H1 (cell line): ENCODE data around the gene MYH13.

Source experiments
- ASH2L ChIP-seq: fragments of 200-600, 300-600 bp; sonication (generic); IDR thresholded peaks from one replicate; pipeline ENCODE4 v1.7.1; 2017; ENCODE audit warnings: low read length
- CHD7 ChIP-seq: fragments of 300-600 bp; sonication (generic); IDR thresholded peaks from 2 replicates; pipeline ENCODE4 v1.7.1; 2012; ENCODE audit warnings: low read length, moderate library complexity, mild to moderate bottlenecking, inconsistent platforms; ENCODE audit not compliant: insufficient replicate concordance
- CTCF ChIP-seq, 3 experiments: IDR thresholded peaks; 1 replicate in 2 of 3; 2 replicates in 1 of 3; pipeline versions ENCODE4 v1.5.1 to v1.6.1; 2011; ENCODE audit warnings: low read length in 3 of 3, mild to moderate bottlenecking in 3 of 3, inconsistent platforms in 2 of 3, low read depth in 1 of 3, moderate library complexity in 1 of 3; ENCODE audit not compliant: insufficient read depth in 1 of 3; ENCODE audit errors: control extremely low read depth in 1 of 3
- EZH2 ChIP-seq: fragments of 200-600 bp; sonication (generic); IDR thresholded peaks from 2 replicates; pipeline ENCODE4 v1.7.1; 2012; ENCODE audit warnings: low read depth, mild to moderate bottlenecking, moderate library complexity, low read length, inconsistent platforms; ENCODE audit not compliant: severe bottlenecking
- POLR2AphosphoS5 ChIP-seq: IDR thresholded peaks from 2 replicates; pipeline ENCODE4 v1.6.1; 2011; ENCODE audit warnings: low read depth, low read length
- SP1 ChIP-seq: IDR thresholded peaks from 2 replicates; pipeline ENCODE4 v1.6.1; 2011; ENCODE audit warnings: low read depth, low read length
- TF ChIP-seq, protein P1 (sequence below): IDR thresholded peaks from 2 replicates; pipeline ENCODE4 v1.6.1; 2012; ENCODE audit warnings: inconsistent platforms

GRCh38 chr17:10327640-10328039, 45.2 kb downstream of the MYH13 start:
- TF ChIP-seq CTCF (IDR thresholded peaks at IDR 0.05; ENCODE audit: control extremely low read depth in 1 of 3, insufficient read depth in 1 of 3, low read depth in 1 of 3, low read length in 3 of 3): peak; percentile 88 to 96 (median 96)
- TF ChIP-seq CHD7: no peak
- no peak for TF ChIP-seq EZH2
- TF ChIP-seq POLR2AphosphoS5: no peak
- no peak for TF ChIP-seq SP1
- no peak for TF ChIP-seq ASH2L
- TF ChIP-seq, protein P1, sequence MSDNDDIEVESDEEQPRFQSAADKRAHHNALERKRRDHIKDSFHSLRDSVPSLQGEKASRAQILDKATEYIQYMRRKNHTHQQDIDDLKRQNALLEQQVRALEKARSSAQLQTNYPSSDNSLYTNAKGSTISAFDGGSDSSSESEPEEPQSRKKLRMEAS: no peak
